Uterus (tissue), 4 donors: ENCODE results near the gene KLHDC8B. TPM values are rescaled to one million over a fixed set of nuclear protein-coding genes. Genes with fewer than 3 reads are reported as not detected.

Experiments
- DNase-seq, 2 donors: peaks; one replicate each; pipeline ENCODE4 v3.0.0-alpha.2; 2019 to 2020
- H3K27ac ChIP-seq, 2 donors: fragments of 200-600 bp; sonication (generic); 1 replicate in 1 of 2; 2 replicates in 1 of 2; pipeline ENCODE4 v1.5.1; 2016 to 2018
- H3K27me3 ChIP-seq, 2 donors: fragments of 200-600 bp; sonication (generic); one replicate each; pipeline ENCODE4 v1.5.1; 2018 to 2019; ENCODE audit warnings: control low read depth in 1 of 2
- H3K36me3 ChIP-seq, 2 donors: fragments of 200-600 bp; sonication (generic); one replicate each; pipeline ENCODE4 v1.5.1; 2019; ENCODE audit warnings: control low read depth in 1 of 2
- H3K4me1 ChIP-seq, 2 donors: fragments of 200-600 bp; sonication (generic); one replicate each; pipeline ENCODE4 v1.5.1; 2018 to 2019; ENCODE audit warnings: control low read depth in 1 of 2
- H3K4me3 ChIP-seq, 2 donors: fragments of 200-600 bp; sonication (generic); 1 replicate in 1 of 2; 2 replicates in 1 of 2; pipeline ENCODE4 v1.5.1; 2018 to 2019; ENCODE audit warnings: mild to moderate bottlenecking in 1 of 2
- H3K9me3 ChIP-seq, 2 donors: fragments of 200-600 bp; sonication (generic); one replicate each; pipeline ENCODE4 v1.5.1; 2019; ENCODE audit warnings: control low read depth in 1 of 2
- CTCF ChIP-seq, 4 experiments: fragments of 200-600 bp in 2 of 4; fragments of 450-650 bp in 2 of 4; sonication (generic) in 2 of 4; IDR thresholded peaks; one replicate each; pipeline ENCODE4 v1.5.1; 2016 to 2019; ENCODE audit warnings: antibody characterized with exemption in 4 of 4, mild to moderate bottlenecking in 2 of 4, moderate library complexity in 1 of 4
- POLR2A ChIP-seq, 2 donors: fragments of 450-650 bp; IDR thresholded peaks; one replicate each; pipeline ENCODE4 v1.6.1; 2016; ENCODE audit warnings: antibody characterized with exemption in 2 of 2, mild to moderate bottlenecking in 1 of 2, moderate library complexity in 1 of 2
- intact Hi-C: fragments of 100-400 bp; cut with DNase I; formaldehyde crosslinking; loops from one replicate; pipeline ENCODE4 v1.15.1; 2023; ENCODE audit warnings: low total_unique reads
- total RNA-seq, 4 donors: library from RNA; depleted of rRNA in 3 of 4; stranded (reverse); fragments of >200 nt in 3 of 4; gene quantifications; one replicate each; pipeline versions ENCODE4 v1.1.0 to v1.2.4, GENCODE V29; 2014 to 2023
- donor health status: DM: yes; HTN: yes; CAD: no.

The KLHDC8B gene
- total RNA-seq, 4 donors from 2014 or later = 7.7 to 67.6 (median 39.4) TPM

- no peaks in the 10 kb centered on the region for H3K27me3 ChIP-seq
- no peaks in the 10 kb centered on the region for H3K9me3 ChIP-seq
- H3K27ac ChIP-seq = no peak overlapping the region
- H3K4me1 ChIP-seq = no peaks in the 10 kb centered on the region
- DNase-seq = no peak
- intact Hi-C loops = no loop called here
- TF ChIP-seq POLR2A (IDR thresholded peaks at IDR 0.05) = no peak
- TF ChIP-seq CTCF (IDR thresholded peaks at IDR 0.05) = peak in 3 of 4 experiments; percentile 11 to 51 (median 16)
- H3K4me3 ChIP-seq = no peak overlapping the region
- H3K36me3 ChIP-seq = no peaks in the 10 kb centered on the region
Measured at GRCh38 chr3:49158103-49158709, 13.2 kb upstream of the KLHDC8B start.

- H3K27ac ChIP-seq = no peak overlapping the region
Measured at GRCh38 chr3:49158792-49159191, 12.6 kb upstream of the KLHDC8B start.

GRCh38 chr3:49161197-49161596 lies 10.2 kb upstream of the KLHDC8B start:
- intact Hi-C loops = no loop called here
- DNase-seq = no peak
- Histone ChIP-seq H3K36me3 (no peaks in the 10 kb centered on the region), H3K4me1 (no peaks in the 10 kb centered on the region), H3K27ac (no peak overlapping the region), H3K9me3 (no peaks in the 10 kb centered on the region), H3K4me3 (no peak overlapping the region), H3K27me3 (no peaks in the 10 kb centered on the region)
- TF ChIP-seq CTCF (IDR thresholded peaks at IDR 0.05) = no peak
- no peak for TF ChIP-seq POLR2A (IDR thresholded peaks at IDR 0.05)

More at GRCh38 chr3:49158792-49159191, 12.6 kb upstream of the KLHDC8B start:
- H3K9me3 ChIP-seq = no peaks in the 10 kb centered on the region
- TF ChIP-seq CTCF (IDR thresholded peaks at IDR 0.05) = no peak
- TF ChIP-seq POLR2A (IDR thresholded peaks at IDR 0.05) = no peak
- H3K4me1 ChIP-seq = no peaks in the 10 kb centered on the region
- H3K27me3 ChIP-seq = no peaks in the 10 kb centered on the region
- no peaks in the 10 kb centered on the region for H3K36me3 ChIP-seq
- DNase-seq = no peak
- H3K4me3 ChIP-seq = no peak overlapping the region
- intact Hi-C loops = no loop called here

GRCh38 chr3:49161808-49162530 lies 9.4 kb upstream of the KLHDC8B start:
- H3K27ac ChIP-seq = no peak overlapping the region
- no peaks in the 10 kb centered on the region for H3K27me3 ChIP-seq
- H3K9me3 ChIP-seq = no peaks in the 10 kb centered on the region
- no peak for DNase-seq
- intact Hi-C loops = no loop called here
- no peak for TF ChIP-seq CTCF (IDR thresholded peaks at IDR 0.05)
- TF ChIP-seq POLR2A (IDR thresholded peaks at IDR 0.05) = no peak
- H3K4me1 ChIP-seq = no peaks in the 10 kb centered on the region
- no peaks in the 10 kb centered on the region for H3K36me3 ChIP-seq
- no peak overlapping the region for H3K4me3 ChIP-seq

GRCh38 chr3:49162751-49163419 lies 8.5 kb upstream of the KLHDC8B start:
- H3K4me3 ChIP-seq = no peak overlapping the region
- intact Hi-C loops = no loop called here
- H3K4me1 ChIP-seq = no peaks in the 10 kb centered on the region
- DNase-seq = no peak
- no peaks in the 10 kb centered on the region for H3K36me3 ChIP-seq
- no peak for TF ChIP-seq CTCF (IDR thresholded peaks at IDR 0.05)
- no peak for TF ChIP-seq POLR2A (IDR thresholded peaks at IDR 0.05)
- no peak overlapping the region for H3K27ac ChIP-seq
- H3K27me3 ChIP-seq = no peaks in the 10 kb centered on the region
- H3K9me3 ChIP-seq = no peaks in the 10 kb centered on the region
